ENCODE data around the gene CENPA. TPM values are rescaled to one million over a fixed set of nuclear protein-coding genes. Genes with fewer than 3 reads are reported as not detected.
"Not testable (repeated sequence)": the region's sequence is repeated elsewhere in the genome, so short reads cannot be mapped to it uniquely, and the experiment has no call there.

The CENPA gene
- total RNA-seq (2014; rRNA removed; shearing (Covaris generic)), result 42.0 and 59.8 TPM in 2 replicates

GRCh38 chr2:26785431-26786206 is at the start of gene CENPA:
TSS of gene CENPA (plus strand) at chr2:26786056. CDS start at chr2:26786197, 141 bp downstream.
- in situ Hi-C loops (cut with HindIII; ENCODE audit: low sequenced_read_pairs), result no loop called here

GRCh38 chr2:26737221-26737620 is 48.6 kb upstream of the CENPA start:
- in situ Hi-C loops (cut with HindIII; ENCODE audit: low sequenced_read_pairs), result no loop called here
- no peak for DNase-seq (ENCODE audit: low spot score)

More at GRCh38 chr2:26785431-26786206, at the start of gene CENPA:
- DNase-seq (ENCODE audit: low spot score), result peak; percentile 99

GRCh38 chr2:26738481-26738880 is 47.4 kb upstream of the CENPA start:
- in situ Hi-C loops (cut with HindIII; ENCODE audit: low sequenced_read_pairs), result no loop called here
- no peak for DNase-seq (ENCODE audit: low spot score)

GRCh38 chr2:26739514-26739913 is 46.3 kb upstream of the CENPA start:
- DNase-seq (ENCODE audit: low spot score), result no peak
- in situ Hi-C loops (cut with HindIII; ENCODE audit: low sequenced_read_pairs), result no loop called here

- in situ Hi-C loops (cut with HindIII; ENCODE audit: low sequenced_read_pairs), result no loop called here
- DNase-seq (ENCODE audit: low spot score), result no peak
Measured at GRCh38 chr2:26740346-26740745, 45.5 kb upstream of the CENPA start.

- in situ Hi-C loops (cut with HindIII; ENCODE audit: low sequenced_read_pairs), result no loop called here
Measured at GRCh38 chr2:26740890-26741302, 45.0 kb upstream of the CENPA start.

GRCh38 chr2:26742048-26742770 is 43.6 kb upstream of the CENPA start:
- in situ Hi-C loops (cut with HindIII; ENCODE audit: low sequenced_read_pairs), result no loop called here

More at GRCh38 chr2:26740890-26741302, 45.0 kb upstream of the CENPA start:
- DNase-seq (ENCODE audit: low spot score), result no peak

GRCh38 chr2:26743852-26744251 is 42.0 kb upstream of the CENPA start:
- DNase-seq (ENCODE audit: low spot score), result no peak
- in situ Hi-C loops (cut with HindIII; ENCODE audit: low sequenced_read_pairs), result no loop called here

More at GRCh38 chr2:26742048-26742770, 43.6 kb upstream of the CENPA start:
- no peak for DNase-seq (ENCODE audit: low spot score)

GRCh38 chr2:26744953-26745352 is 40.9 kb upstream of the CENPA start:
- DNase-seq (ENCODE audit: low spot score), result no peak
- in situ Hi-C loops (cut with HindIII; ENCODE audit: low sequenced_read_pairs), result no loop called here

- in situ Hi-C loops (cut with HindIII; ENCODE audit: low sequenced_read_pairs), result no loop called here
- peak; percentile 87 for DNase-seq (ENCODE audit: low spot score)
Measured at GRCh38 chr2:26745609-26746327, 40.1 kb upstream of the CENPA start.

GRCh38 chr2:26746934-26747333 is 38.9 kb upstream of the CENPA start:
- no peak for DNase-seq (ENCODE audit: low spot score)
- in situ Hi-C loops (cut with HindIII; ENCODE audit: low sequenced_read_pairs), result no loop called here

- DNase-seq (ENCODE audit: low spot score); in situ Hi-C loops (cut with HindIII; ENCODE audit: low sequenced_read_pairs): not testable (repeated sequence)
Measured at GRCh38 chr2:26749787-26750420, 36.0 kb upstream of the CENPA start.

GRCh38 chr2:26750467-26750866 is 35.4 kb upstream of the CENPA start:
- DNase-seq (ENCODE audit: low spot score); in situ Hi-C loops (cut with HindIII; ENCODE audit: low sequenced_read_pairs): not testable (repeated sequence)

GRCh38 chr2:26752656-26753055 is 33.2 kb upstream of the CENPA start:
- DNase-seq (ENCODE audit: low spot score), result no peak
- in situ Hi-C loops (cut with HindIII; ENCODE audit: low sequenced_read_pairs), result no loop called here

GRCh38 chr2:26754539-26754938 is 31.3 kb upstream of the CENPA start:
- in situ Hi-C loops (cut with HindIII; ENCODE audit: low sequenced_read_pairs), result no loop called here

GRCh38 chr2:26754972-26755670 is 30.7 kb upstream of the CENPA start:
- in situ Hi-C loops (cut with HindIII; ENCODE audit: low sequenced_read_pairs), result no loop called here
- DNase-seq (ENCODE audit: low spot score), result no peak

More at GRCh38 chr2:26754539-26754938, 31.3 kb upstream of the CENPA start:
- DNase-seq (ENCODE audit: low spot score), result no peak

- in situ Hi-C loops (cut with HindIII; ENCODE audit: low sequenced_read_pairs), result no loop called here
- DNase-seq (ENCODE audit: low spot score), result no peak
Measured at GRCh38 chr2:26756337-26756736, 29.5 kb upstream of the CENPA start.

GRCh38 chr2:26757873-26758789 is 27.7 kb upstream of the CENPA start:
- in situ Hi-C loops (cut with HindIII; ENCODE audit: low sequenced_read_pairs), result no loop called here
- DNase-seq (ENCODE audit: low spot score), result peak; percentile 27
